NB4 (cell line): Measurements from ENCODE around the gene ARMC5.

Experiments
- DNase-seq: peaks from one replicate; pipeline ENCODE4 v3.0.0; 2010; ENCODE audit warnings: low read depth
- H3K4me3 ChIP-seq: one replicate; pipeline ENCODE4 v1.5.1; 2011; ENCODE audit warnings: mild to moderate bottlenecking, low read depth, low read length, moderate library complexity
- CTCF ChIP-seq: IDR thresholded peaks from one replicate; pipeline ENCODE4 v1.5.1; 2012; ENCODE audit warnings: low read depth, low read length
- MAX ChIP-seq: IDR thresholded peaks from 2 replicates; pipeline ENCODE4 v1.6.1; 2011; ENCODE audit warnings: low read depth, low read length
- MYC ChIP-seq: IDR thresholded peaks from 2 replicates; pipeline ENCODE4 v1.6.1; 2011; ENCODE audit warnings: low read depth, low read length
- POLR2A ChIP-seq: IDR thresholded peaks from 2 replicates; pipeline ENCODE4 v1.6.1; 2011; ENCODE audit warnings: mild to moderate bottlenecking; ENCODE audit not compliant: insufficient read length; ENCODE audit errors: extremely low read depth

Gene ARMC5

GRCh38 chr16:31464781-31465260 lies 5.5 kb downstream of the ARMC5 start:
- TF ChIP-seq CTCF (no peak), MAX (no peak), POLR2A (no peak), MYC (no peak)
- no peak for DNase-seq
- no peak overlapping the region for H3K4me3 ChIP-seq

GRCh38 chr16:31465788-31466370 lies 6.6 kb downstream of the ARMC5 start:
- no peak for TF ChIP-seq MYC
- TF ChIP-seq POLR2A, result no peak
- no peak for TF ChIP-seq CTCF
- TF ChIP-seq MAX, result no peak
- no peak for DNase-seq
- H3K4me3 ChIP-seq, result no peak overlapping the region

- no peak for DNase-seq
- TF ChIP-seq MAX (no peak), CTCF (no peak), POLR2A (no peak), MYC (no peak)
- H3K4me3 ChIP-seq, result no peak overlapping the region
These were observed 7.1 kb downstream of the ARMC5 start for GRCh38 chr16:31466381-31466841.

GRCh38 chr16:31467151-31467773 lies 8.0 kb downstream of the ARMC5 start:
- peak; percentile 91 for DNase-seq
- H3K4me3 ChIP-seq, result peak overlapping the region; percentile 14

GRCh38 chr16:31467858-31468257 lies 8.6 kb downstream of the ARMC5 start:
- H3K4me3 ChIP-seq, result no peak overlapping the region
- no peak for TF ChIP-seq CTCF
- TF ChIP-seq POLR2A, result no peak
- TF ChIP-seq MAX, result no peak
- TF ChIP-seq MYC, result no peak
- no peak for DNase-seq

More at GRCh38 chr16:31467151-31467773, 8.0 kb downstream of the ARMC5 start:
- TF ChIP-seq POLR2A, result peak; percentile 22
- TF ChIP-seq MYC, result peak; percentile 71
- peak; percentile 47 for TF ChIP-seq MAX
- TF ChIP-seq CTCF, result no peak
